HL-60/S4 treated with retinoic acid at 250 ng/mL for 4 days and 3 days (cell line): ENCODE results near the gene ARNT2.
"Not testable (repeated sequence)": the region's sequence is repeated elsewhere in the genome, so short reads cannot be mapped to it uniquely, and the experiment has no call there.

Source experiments
- in situ Hi-C: fragments of 300-500 bp; cut with MboI; formaldehyde crosslinking; loops from 2 replicates; pipeline ENCODE4 v1.7.0; 2022; ENCODE audit warnings: low sequenced_read_pairs

Gene ARNT2

DNA sequence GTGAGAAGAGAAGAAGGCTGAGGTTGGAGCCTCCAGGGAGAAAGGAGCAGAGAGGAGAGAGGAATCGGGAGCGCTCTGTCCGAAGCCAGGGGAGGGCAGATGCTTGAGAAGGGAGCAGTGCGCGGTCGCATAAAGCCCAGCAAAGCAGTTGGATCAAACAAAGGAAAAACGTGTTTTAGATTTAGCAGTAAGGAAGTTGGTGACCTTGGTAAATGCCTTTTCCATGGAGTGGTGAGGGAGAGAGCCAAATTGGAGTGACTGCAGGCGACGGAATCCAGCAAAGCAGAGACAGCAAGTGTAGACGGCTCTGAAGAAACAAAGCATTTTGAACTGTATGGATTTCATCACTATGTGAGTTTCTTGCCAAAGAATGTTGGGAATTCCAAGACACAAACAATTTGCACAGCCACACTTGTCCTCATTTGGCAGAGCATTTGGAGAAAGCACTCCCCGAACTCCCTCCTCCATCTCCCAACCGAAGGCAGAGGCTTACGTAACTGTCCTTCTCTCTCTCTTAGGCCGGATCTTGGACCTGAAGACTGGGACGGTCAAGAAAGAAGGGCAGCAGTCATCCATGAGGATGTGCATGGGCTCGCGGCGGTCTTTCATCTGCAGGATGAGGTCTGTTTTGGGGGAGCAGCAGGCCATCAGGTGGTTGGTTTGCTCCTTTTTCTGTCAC is 103.6 kb downstream of the ARNT2 start:
- in situ Hi-C loops, result no loop called here

DNA sequence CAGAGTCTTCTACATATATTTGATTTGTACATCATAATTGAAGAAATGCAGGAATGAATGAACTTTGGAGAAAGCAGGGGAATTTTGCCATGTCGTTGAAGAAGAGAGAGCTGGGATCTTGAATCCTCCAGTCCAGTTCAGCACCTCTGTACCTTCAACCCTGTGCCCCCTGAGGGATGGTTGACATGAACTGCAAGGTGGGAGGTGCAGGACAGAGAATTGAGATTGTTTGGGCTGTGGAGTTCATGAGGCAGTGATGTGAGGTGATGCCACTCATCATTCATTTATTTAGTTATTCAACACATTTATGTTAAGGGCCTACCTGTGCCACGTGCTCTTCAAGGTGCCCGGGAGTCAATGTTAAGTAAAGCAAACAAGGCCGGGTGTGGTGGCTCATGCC is 104.6 kb downstream of the ARNT2 start:
- in situ Hi-C loops, result no loop called here

DNA sequence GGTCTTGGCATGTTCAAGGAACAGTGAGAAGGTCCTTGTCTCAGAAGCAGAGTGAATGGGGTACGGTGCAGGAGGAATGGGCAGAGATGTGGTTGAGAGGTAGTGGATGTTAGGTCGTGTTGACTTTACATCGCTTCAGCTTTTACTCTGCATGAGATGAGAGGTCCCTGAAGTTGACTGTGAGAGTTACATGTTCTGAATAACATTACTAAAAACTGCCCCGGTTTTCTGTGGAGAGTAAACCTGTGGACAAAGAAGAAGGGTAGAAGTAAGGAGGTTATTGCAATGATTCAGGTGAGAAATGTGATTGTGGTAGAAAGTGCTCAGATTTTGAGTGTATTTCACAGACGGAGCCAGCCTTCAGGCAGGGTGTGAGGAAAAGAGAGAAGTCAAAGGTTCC is 105.6 kb downstream of the ARNT2 start:
- in situ Hi-C loops, result no loop called here

DNA sequence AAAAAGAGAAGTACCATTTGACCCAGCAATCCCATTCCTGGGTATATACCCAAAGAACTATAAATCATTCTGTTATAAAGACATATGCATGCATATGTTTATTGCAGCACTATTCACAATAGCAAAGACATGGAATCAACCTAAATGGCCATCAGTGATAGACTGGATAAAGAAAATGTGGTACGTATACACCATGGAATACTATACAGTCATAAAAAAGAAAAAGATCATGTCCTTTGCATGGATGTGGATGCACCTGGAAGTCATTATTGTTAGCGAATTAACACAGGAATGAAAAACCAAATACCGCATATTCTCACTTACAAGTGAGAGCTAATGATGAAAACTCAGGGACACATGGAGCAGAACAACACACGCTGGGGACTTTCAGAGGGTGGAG is 106.8 kb downstream of the ARNT2 start:
- in situ Hi-C loops, result not testable (repeated sequence)

DNA sequence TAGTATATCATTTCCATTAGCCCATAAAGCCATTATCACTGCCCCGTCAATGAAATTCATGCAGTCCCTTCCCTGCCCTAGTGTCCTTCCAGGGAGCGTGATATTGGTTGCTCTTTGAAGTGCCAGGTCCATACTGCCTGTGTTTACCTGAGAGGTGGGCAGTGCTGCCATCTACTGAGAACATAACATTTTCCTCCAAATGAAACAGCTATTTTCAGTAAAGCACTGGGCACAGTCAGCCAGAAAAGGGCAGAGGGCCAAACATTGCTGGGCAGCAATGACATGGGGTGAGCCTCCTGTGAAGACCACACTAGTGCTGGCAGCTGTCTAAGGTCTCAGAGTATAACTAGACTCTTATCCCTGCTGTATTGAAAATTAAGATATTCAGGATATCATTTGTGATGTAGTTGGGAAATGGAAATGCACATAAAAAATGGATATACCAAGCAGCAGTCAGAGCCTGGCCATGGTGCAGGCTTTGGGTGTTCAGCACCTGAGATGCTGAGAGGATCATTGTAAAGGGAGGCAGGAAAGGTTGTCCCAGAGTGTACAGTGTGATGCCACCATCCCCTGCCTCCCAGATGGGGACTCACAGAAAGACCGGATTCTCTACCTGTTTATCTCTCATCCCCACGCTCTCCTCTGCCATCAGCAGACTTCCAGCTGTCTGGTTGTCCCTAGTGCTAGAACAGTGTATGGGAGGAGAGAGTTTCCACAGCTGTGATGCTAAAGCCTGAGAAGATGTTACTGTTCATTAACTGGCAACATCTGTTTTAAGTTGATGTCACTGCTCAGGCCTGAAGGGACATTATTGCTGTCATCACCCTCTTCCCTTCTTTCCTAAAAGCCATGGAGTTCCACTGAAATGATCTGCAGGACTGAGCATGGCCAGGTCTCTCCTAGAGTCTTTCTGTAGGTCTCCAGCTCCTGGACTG is 108.8 kb downstream of the ARNT2 start:
- in situ Hi-C loops, result no loop called here

DNA sequence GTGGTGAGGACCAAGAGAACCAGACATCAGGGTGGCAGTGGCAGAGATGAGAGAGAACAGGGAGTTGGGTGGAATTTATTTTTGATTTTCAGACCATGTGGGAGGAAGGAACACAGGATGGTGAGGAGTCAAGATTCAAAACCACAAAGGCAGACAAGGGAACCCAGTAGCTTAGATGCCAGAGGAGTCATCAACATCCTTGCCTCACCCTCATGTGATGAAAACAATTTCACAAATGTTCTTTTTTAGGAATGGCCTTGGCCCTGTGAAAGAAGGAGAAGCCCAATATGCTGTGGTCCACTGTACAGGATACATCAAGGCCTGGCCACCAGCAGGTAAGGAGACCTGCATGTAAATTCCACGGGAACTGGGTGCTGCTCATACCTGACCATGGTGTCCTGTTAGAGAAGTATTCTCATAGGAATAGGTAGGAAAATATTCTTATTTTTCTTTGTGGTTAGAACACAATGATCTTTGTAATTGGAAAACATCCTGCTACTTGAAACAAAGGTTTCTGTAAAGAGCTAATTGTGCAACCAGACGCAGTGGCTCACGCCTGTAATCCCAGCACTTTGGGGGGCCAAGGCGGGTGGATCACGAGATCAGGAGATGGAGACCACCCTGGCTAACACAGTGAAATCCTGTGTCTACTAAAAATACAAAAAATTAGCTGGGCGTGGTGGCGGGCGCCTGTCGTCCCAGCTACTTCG is 110.0 kb downstream of the ARNT2 start:
- in situ Hi-C loops, result no loop called here

DNA sequence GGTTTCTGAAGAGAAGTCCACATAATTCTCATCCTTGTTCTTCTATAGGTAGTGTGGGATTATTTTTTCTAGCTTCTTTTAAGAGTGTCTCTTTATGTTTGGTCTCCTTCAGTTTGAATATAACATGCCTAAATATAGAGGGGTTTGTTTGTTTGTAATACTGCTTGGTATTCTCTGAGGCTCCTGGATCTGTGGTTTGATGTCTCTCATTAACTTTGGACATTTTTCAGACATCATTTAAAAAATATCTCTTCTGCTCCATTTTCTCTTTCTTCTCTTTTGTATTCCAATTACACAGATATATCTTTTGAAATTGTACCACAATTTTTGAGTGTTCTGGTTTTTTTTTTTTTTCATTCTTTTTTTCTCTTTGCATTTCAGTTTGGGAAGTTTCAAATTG is 113.1 kb downstream of the ARNT2 start:
- in situ Hi-C loops, result no loop called here

DNA sequence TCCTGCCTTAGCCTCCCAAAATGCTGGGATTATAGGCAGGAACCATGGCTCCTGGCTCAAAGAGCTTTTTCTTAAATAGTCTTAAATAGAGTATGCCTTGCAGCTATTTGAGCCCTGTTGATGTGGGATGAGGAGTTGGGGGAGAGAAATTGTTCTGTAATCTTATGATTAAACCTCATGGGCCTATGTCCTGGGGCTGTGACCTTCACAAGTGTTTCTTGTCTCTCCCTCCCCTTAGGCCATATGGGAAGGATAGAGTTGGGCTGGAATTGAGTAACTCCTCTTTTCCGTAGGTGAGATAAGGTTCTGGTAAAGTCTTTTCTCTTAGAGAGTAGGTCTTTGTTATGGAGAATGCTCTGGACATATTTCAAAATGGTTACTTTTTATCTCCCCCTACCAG is 114.3 kb downstream of the ARNT2 start:
- in situ Hi-C loops, result no loop called here

DNA sequence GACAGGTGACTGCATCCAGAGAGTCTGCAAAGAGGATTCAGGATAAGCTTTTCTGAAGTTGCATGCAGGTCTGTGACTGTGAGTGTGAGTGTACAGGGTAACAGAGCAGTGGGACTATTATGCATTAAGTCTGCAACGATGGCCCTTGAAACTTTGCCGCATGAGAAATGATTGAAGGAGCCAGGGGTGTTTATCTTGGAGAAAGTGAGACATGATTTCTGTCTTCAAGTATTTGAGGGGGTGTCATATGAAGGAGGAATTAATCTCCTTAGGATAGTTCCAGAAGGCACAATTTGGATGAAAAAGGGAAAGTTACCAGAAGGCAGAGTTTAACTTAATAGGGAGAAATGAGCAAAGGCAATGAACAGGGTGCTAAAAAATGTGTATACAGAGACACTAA is 119.6 kb downstream of the ARNT2 start:
- in situ Hi-C loops, result no loop called here

DNA sequence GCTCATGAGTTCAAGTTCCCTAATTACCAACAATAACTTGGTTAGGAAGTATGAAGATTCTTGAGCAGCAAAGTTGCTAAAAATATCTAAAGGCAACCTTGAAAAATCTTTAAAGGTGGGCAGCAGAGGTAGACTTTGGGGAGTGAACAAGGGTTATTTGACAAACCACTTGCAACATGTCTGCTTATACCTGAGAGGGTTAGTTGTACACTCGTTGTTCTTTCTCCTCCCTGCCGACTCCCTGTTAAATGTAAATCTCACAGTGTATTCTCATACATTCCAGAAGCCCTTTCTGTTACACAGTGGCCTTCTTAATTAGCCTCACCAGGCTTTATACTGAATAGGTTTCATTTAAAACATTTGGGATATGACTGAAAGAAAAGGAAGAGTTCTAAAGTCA is 121.7 kb downstream of the ARNT2 start:
- in situ Hi-C loops, result no loop called here

DNA sequence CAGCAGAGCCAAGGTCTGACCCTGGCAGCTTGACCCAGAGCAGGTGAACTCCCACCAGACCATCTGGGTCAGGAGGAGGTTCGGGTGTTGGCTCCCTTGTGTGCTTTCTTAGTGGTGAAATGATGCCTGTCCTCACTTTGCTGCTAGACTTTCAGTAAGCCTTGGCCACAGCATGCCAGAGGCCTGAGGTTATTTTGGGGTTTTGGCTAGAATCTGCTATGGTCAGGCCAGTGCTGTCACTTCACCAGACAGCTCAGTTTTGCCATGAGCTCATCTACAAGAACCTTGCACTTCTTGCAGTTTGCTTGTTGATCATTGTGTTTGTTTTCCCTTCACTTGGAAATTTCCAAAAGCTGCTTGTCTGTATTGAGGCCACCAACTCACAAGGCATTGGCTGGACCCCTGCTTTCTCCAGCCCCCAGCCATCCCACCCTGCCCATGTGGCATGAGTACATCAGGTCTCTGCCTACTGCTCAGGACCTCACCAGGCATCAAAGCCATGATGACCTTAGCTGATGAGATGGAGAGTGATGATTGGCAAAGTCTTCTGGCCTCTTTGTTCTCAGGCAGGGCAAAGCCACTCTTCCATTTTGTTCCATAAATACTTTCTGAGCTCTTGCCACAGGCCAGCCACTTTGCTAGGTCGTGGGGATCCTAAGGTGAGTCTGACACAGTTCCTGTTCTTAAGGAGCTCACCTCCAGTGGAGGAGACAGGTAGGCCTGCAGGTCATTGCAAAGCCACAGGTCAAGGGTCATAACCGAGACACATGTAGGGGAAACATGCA is 122.6 kb downstream of the ARNT2 start:
- in situ Hi-C loops, result no loop called here

DNA sequence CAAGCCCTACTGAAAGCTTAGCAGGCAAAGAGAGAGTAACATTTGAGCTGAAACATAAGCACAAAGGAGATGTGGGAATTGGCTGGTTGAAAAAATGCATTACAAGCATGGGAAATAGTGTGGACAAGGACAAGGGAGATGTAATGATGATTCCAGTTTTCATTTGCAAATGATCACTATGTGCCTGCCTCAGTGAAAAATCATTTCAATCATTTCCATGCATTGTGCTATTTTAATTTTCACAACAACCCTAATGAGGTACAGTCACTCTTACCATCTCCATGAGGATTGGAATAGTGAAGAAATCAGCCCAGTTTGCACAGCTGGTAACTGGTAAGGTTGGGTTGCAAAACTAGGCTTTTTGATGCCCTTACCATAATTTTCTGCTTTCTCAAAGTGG is 123.2 kb downstream of the ARNT2 start:
- in situ Hi-C loops, result no loop called here

DNA sequence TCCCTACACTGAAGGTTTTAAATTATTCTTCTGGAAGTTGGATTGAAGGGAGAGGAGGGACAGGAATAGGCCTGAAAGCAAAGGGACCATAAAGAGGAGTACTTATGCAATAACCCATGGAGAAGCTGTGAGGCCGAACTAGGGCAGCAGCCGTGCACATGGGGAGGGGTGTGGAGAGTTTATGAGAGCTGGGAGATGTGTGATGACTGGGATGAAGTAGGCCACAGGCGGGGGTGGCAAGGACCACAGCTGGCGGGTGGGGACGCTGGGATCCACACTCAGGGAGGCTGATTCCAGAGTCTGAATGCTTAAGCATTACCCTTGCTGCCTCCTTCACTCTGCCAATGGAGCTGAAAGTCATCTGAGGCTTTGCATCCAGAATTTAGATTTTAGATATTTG is 123.8 kb downstream of the ARNT2 start:
- in situ Hi-C loops, result no loop called here

DNA sequence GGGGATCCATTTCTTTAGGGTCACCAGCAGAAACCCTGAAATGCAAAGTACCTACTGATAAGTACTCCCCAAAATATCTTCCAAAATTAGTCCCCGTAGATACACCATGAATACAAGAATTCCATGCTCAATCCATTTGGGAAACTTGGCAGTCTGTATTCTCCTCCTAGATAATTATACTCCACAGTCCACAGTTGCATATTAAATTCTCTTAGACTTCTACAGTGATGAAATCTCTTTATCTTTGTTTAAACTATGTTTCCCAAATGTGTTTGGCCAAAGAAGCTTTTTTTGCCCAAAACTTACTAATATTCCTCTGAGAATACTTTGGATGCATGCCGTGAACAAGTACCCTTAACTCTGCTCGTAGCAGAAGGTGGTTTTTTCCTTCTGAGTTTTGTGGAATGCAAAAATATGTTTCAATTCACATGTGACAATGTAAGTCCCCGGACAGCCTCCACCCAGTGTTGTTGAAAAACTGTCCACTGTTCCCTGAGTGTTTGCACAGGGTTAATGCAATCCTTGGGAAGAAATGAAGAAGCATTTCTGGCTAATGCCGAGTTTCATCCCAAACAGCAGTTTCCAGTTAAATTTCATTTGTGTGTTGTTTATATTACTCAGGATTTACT is 126.7 kb downstream of the ARNT2 start:
- in situ Hi-C loops, result no loop called here

DNA sequence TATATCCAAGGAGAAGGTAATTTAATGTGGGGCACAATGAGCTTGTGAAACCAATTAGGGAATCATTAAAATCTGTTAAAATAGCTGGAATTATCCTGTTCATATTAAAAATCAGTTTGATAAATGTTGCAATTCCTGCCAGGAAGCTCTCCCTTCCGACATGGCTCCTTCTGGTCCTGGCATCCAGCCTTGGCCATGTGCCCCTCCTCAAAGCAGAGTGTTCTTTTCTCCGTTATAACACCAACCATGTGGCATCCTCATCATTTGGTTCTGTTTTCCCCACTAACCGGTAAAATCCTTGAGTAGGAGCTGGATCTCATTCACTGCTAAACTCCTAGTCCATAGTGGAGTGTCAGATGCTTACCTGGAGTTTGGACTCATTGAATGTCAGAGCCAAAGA is 127.2 kb downstream of the ARNT2 start:
- in situ Hi-C loops, result no loop called here

DNA sequence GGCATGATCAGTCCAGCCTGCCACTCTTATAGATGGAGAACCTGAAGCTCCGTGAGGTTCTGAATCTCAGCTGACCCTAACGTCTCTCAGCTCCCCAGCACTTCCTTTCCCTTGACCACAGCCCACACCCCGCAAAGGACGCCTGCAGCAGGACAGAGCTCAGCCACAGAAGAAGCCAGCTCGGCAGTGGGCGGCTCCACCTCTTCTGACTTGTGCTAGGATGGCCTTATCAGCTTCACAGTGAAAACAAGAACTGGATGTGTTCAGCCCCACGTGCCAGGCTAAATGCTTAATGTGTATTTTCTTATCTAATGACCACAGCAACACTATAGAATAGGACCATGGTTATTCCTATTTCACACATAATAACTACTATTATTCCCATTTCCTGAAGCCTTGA is 127.6 kb downstream of the ARNT2 start:
- in situ Hi-C loops, result no loop called here

DNA sequence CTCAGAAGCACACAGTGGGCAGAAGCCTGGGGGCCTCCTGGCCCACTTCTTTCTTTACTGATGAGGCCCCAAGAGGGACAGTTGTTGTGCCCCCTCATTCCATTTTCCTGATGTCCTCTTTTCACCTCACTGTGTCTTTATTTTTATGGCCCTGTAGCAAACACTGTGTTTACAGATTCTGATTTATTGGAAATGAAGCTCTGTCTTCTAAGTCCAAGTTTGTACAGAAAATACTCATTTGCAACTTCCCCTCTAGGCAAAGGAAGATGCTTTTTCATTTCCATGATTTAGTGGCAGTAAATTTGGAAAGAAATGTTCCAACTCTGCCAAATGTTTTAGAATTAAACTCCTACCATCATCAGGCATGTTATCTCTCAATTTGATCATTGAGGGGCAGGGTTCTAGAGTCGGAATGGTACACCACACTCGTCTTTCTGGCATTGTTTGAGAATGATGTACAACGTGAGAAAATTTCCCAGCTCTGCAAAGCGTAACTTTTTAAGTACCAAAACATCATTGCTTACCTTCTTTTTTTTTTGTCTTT is 129.7 kb downstream of the ARNT2 start:
- in situ Hi-C loops, result no loop called here

DNA sequence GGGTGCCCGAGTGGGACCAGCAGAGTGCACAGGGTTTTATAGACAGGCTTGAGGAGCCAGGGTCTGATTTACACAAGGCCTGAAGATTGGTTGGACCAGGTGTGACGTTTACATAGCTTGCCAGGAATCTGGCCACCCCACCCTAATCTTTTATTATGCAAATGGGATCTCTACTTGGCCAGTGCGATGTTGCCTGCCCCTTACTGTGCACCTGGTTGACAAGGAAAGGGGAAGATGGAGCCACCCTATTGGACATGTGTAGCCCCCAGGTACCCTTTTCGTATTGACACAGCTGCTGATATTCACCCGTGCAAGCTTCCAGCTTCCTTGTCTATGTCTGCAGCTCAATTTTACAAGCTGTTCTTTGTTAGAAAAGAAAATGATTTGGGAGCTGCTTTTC is 132.0 kb downstream of the ARNT2 start:
- in situ Hi-C loops, result no loop called here

DNA sequence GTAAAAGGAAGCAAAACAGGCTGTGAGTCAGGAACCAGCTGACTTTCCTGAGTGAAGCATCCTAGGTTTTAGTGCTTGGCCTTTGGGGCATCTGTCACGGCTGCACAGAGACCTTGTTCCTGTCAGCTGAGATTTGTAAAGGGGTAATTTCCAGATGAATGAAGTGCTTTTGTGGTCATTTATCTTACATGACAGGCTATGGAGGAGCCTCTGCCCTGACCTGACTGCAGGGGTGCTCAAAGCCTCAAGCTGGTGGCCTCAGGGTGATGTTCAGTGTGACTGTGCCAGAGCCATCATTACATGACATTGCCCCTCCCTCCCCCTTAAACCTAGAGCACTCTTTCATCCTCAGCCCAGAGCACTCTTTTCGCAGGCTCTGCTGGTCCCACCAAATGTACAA is 132.5 kb downstream of the ARNT2 start:
- in situ Hi-C loops, result no loop called here

DNA sequence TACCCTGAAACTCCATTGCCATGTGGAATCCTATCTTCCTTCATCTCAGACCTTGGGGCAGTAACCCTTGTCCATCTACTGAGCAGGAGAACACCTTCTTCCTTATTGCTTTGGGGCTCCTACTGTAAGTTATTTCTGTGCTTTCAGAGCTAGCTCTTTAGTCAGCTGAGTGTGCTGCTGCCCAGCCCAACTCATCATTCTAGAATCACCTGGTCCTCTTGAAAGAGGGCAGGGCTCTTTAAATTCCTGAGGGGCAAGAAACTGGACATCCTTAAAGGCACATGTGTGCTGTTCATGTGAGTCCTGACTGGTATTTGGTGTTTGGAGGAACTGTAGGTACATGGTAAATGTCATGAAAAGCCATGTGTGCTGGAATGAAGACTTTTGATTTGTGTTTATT is 140.9 kb downstream of the ARNT2 start:
- in situ Hi-C loops, result no loop called here
